NK-92 treated with Interleukin-12 subunit alpha and Interleukin-12 subunit beta, amount 100 ng/mL, for 24 hours (cell line): ENCODE data around the gene CARD9.
A peak's percentile ranks its signal among the peaks of the same experiment; 100 is the strongest.
"Not testable (repeated sequence)": the region's sequence is repeated elsewhere in the genome, so short reads cannot be mapped to it uniquely, and the experiment has no call there.

Experiments
- DNase-seq: peaks from one replicate; lab custom pipeline; 2025; lab: John Stamatoyannopoulos, UW

Gene CARD9

DNA sequence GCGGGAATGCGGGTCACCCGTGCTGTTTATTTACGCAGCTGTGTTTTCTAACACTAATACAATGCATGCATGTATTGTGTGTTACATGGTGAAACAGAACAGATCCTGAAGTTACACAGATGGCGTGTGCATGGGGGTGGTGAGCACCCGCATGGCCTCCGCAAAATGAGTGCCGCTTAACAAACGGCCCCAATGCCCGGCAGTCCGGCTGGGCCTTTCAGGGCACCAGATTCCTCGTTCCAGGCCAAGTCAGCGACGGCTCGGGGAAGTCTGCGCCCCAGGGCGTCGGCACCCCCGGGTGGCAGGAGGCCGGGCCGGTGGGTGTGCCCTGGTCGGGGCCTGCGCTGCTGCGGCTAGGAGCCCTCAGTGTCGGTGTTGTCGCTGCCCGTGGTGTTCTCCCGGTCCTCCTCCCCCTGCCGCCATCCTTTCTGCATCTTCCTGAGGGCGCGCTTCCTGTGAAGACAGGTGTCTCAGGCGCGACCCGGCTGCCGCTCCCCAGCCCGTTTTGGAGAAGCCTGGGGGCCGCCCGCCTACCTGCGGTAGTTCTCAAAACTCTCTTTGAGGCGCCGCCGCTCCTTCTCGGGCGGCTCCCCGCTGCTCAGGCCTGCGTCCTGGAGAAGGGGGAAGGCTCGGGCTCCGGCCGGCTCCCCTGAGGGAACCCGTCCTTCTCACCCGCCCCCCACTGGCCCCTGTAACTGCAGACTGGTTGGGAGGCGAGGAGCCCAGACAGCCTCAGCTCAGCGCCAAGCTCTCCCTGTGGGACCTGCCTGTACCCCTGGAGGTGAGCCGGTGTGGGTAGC lies 9.3 kb downstream of the CARD9 start:
- no peak for DNase-seq

GRCh38 chr9:136363106-136363948 lies 10.1 kb downstream of the CARD9 start, which contains the start of gene DNLZ:
Gene DNLZ, minus strand, starts transcription at chr9:136363744. Its CDS starts 30 bp downstream, at chr9:136363714.
- peak; percentile 92 for DNase-seq

DNA sequence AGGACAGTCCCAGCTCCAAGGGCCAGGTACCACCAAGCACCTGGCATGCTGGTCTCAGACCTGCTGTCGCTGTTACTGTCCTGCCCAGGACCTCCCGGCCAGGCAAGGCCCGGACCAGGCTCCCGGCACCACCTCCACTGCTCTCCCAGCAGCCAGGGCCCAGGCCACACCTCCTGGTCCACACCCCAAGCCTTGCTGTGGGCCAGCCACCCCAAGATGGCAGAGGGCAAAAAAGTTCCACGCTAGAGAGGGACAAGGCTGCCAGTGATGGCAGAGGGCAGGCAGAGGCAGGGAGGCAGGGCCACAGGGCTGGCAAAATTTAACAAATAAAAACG lies 11.1 kb downstream of the CARD9 start:
- DNase-seq = no peak

GRCh38 chr9:136361754-136362449 lies 11.6 kb downstream of the CARD9 start:
- DNase-seq = no peak

- DNase-seq = no peak
These were observed 12.3 kb downstream of the CARD9 start for GRCh38 chr9:136361047-136361753.

GRCh38 chr9:136359774-136360718 lies 13.4 kb downstream of the CARD9 start:
- no peak for DNase-seq

DNA sequence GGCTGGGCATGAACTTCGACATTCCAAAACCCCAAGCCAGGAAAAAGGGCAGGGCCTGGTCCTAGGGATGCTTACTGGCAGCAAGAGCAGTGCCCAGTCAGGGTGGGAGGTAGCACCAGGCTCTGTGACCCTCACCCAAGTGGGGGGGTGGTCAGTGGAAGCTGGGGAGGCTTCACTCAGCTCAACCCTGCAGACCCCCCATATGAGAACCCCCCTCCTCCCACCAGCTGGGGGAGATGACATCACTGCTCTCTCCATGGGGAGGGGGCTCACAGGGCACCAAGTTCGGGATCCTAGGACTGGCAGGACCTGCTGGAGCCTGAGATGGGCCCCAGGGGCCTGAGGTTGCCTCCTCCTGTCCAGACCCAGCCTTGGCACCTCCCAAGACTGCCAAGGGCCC lies 14.6 kb downstream of the CARD9 start:
- DNase-seq = no peak

DNA sequence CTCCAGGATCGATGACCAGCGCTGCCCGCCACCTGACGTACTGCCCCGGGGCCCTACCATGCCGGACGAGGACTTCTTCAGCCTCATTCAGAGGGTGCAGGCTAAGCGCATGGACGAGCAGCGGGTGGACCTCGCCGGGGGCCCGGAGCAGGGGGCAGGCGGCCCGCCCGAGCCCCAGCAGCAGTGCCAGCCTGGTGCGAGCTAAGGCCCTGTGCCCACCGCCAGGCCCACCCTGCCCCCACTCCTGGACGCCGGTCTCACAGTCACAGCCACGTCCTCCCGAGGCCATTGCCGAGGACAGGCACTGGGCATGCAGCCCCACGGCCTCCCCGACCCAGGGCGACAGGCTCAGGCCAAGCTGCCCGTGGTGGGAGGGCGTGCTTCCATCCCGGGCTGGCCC lies 15.5 kb downstream of the CARD9 start:
- no peak for DNase-seq

DNA sequence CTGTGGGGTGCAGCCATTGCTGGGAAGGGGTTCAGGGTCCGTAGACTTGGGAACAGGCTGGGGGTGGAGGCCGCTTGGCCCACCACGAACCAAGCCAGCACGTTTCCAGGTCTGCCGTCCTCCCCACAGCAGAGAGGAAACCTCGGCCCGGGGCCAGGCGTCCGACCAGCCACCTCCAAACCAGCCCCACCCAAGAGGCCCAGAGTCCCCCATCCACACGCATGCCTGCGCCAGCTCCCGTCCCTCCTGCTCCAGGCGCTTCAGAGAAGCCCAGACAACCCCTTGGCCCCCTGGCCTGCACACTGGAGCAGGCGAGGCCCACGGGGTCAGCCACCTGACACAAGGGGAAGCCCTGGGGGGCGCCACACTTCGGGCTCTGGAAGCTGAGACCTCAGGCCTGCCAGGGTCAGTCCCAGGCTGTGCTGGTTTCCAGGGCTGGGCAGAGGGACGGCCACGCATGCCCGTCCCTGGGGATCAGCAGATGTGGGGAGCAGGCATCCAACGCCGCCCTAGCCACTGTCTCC lies 16.2 kb downstream of the CARD9 start:
- no peak for DNase-seq

GRCh38 chr9:136355616-136356557 lies 17.6 kb downstream of the CARD9 start:
- DNase-seq = no peak

- no peak for DNase-seq
These were observed 18.8 kb downstream of the CARD9 start for GRCh38 chr9:136354592-136355085.

DNA sequence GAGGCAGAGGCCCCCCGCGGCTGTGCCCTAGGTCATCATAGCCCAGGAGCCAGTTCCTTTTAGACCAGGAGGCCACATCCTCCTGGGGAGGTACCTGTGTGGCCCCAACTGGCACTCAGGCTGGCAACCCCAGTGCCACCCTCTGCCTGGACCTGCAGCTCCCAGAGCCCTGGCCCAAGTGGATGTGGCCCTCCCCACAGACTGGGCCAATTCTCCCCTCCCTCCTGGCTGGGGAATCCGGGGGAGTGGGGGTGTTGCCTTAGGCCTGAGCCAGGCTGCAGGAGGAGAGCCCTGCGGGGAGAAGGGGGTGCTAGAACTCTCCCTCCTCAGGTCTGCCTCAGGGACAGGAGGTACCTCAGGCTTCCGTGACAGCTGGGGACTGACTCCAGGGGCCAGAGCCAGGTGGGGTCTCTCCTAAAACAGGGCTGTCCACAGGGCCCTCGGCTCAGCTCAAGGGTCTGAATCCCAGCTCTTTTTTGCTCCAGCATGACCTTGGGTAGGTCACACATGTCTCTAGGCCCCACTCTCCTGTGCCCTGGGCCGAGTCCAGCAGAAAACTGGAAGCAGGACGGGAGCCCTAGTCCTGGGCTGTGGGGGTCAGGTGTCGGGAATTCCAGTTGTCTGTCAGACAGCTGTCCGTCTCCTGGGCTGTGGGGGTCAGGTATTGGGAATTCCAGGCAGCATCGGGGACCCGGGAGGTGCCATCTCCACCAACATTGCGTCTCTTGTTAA lies 19.5 kb downstream of the CARD9 start:
- DNase-seq = no peak

DNA sequence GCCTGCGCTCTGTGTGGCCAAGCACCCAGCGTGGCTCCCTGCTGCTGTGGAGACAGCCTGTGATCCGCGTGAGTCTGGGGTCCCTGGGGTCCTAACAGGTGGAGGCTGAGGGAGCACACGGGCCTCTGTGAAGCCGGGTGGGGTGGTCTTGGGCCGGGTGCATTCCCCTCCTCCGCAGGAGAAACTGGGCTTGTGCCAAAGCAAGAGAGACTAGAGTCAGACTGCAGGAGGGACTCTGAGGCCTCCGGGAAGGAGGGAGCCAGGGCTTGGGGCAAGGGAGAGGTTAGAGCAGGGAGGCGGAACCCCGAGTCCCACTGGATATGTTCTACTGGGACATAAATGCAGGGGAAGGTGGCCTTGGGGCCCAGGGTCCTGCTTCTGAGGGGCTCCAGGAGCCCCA lies 20.4 kb downstream of the CARD9 start:
- no peak for DNase-seq

DNA sequence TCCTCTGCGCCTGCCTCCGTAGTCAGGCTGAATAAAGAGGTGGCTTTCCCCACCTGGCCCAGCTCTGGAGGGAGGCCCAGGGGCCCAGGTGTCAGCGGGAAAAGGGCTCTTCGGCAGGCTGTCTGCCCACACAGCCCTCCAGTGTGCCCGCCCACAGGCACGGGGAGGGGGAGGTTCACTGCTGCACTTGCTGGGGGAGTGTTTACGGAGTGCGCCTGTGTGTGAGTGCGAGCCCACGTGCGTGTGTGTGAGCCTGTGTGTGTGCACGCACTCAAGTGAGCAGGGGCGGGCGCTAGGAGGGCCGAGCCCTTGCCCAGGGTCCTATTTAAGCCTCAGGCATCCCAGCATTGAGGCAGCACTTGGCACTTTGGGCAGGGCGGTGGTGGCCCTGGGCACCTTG lies 20.8 kb downstream of the CARD9 start:
- DNase-seq = no peak

- DNase-seq = not testable (repeated sequence)
These were observed 21.6 kb downstream of the CARD9 start for GRCh38 chr9:136351868-136352267.

DNA sequence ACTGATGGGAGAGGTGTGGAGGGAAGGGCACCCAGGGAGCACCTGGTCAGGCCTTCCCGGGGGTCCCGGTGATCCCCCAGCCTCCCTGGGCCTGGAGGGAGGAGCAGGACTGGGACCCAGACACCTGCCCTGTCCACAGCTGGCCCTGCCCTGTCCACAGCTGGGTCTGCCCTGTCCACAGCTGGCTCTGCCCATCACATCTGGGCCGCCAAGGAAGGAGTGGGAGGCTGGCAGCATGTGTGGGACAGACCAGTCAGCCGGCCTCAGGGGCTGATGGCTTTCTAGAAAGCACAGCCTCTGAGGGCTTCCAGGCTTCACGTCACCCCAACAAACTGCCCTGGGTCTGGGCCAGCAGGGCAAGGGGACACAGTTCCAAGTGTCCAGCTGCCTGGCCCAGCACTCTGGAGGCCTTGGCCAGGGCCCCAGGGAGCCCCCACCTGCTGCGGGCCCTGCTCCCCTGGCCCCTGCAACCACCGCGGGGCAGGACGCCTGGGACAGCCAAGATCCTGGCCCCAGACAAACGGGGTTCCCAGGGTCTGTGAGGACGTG lies 22.1 kb downstream of the CARD9 start:
- DNase-seq = no peak

GRCh38 chr9:136349546-136349945 lies 23.9 kb downstream of the CARD9 start:
- no peak for DNase-seq

- no peak for DNase-seq
These were observed 24.8 kb downstream of the CARD9 start for GRCh38 chr9:136348691-136349090.
